MV-4-11 (cell line): ENCODE data around the gene RAB33B.
A peak's percentile ranks its signal among the peaks of the same experiment; 100 is the strongest.
"Not testable (repeated sequence)": the region's sequence is repeated elsewhere in the genome, so short reads cannot be mapped to it uniquely, and the experiment has no call there.

Source experiments
- DNase-seq: peaks from one replicate; lab custom pipeline; 2025; lab: John Stamatoyannopoulos, UW

RAB33B gene

DNA sequence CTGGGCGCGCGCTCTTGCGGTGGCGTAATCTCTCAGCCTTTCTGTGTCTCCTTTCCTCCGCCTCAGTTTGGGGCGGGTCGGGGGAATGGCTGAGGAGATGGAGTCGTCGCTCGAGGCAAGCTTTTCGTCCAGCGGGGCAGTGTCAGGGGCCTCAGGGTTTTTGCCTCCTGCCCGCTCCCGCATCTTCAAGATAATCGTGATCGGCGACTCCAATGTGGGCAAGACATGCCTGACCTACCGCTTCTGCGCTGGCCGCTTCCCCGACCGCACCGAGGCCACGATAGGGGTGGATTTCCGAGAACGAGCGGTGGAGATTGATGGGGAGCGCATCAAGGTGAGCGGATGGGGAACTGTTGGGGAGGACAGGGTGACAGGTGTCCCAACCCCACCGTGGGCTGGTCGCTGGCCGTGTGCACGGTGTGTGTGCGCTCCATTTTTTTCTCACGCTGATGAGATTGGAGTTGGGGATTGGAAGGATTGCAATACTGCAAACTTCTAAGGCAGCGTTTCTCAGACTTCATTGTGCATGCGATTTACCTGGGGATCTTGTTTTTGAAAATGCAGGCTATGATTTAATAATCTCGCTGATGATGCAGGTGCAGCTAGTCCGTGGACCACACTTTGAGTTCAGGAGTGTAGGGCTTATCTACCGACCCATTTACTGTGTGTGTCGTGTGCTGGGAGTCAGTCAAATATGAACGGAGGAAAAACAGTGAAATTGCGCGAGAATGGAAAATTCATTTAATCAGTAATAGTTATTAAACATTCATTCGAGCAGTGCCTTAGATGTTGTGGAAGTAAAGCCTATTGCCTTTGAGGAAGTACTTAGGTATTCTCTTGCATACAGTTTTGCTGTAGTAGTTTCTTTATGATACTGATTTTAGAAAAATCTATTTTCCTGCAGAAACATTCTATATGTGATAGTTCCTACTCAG lies at the start of gene RAB33B:
Gene RAB33B (plus strand): TSS at position 11 of the 935 bp plus-strand sequence. CDS start 75 bp downstream, at position 86.
- DNase-seq = peak; percentile 10

DNA sequence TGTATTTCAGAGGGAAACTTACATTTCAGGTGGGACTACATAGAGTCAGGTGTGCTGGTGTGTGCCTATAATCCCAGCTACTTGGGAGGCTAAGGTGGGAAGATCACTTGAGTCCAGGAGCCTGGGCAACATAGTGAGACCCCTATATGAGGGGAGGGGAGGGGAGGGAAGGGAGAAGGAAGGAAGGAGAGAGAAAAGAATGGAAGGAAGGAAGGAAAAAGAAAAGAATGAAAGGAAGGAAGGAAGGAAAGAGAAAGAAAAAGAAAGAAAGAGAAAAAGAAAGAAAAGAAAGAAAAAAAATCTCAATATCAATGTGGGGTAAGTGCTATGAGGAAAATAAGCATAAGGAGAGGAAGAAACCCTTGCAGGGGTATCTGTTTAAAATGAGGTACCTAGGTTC lies 43.6 kb upstream of the RAB33B start:
- DNase-seq = no peak

DNA sequence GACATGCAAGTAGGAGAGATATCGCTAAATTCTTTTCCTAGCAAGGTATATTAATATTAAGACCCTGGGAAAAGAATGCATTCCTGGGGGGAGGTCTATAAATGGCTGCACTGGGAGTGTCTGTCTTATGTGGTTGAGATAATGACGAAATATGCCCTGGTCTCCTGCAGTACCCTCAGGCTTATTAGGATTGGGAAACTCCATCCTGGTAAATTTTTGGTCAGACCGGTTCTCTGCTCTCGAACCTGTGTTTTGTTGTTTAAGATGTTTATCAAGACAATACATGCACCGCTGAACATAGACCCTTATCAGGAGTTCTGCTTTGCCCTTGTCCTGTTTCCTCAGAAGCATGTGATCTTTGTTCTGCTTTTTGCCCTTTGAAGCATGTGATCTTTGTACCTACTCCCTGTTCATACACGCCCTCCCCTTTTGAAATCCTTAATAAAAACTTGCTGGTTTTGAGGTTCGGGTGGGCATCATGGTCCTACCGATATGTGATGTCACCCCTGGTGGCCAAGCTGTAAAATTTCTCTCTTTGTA lies 39.2 kb upstream of the RAB33B start:
- DNase-seq = not testable (repeated sequence)

DNA sequence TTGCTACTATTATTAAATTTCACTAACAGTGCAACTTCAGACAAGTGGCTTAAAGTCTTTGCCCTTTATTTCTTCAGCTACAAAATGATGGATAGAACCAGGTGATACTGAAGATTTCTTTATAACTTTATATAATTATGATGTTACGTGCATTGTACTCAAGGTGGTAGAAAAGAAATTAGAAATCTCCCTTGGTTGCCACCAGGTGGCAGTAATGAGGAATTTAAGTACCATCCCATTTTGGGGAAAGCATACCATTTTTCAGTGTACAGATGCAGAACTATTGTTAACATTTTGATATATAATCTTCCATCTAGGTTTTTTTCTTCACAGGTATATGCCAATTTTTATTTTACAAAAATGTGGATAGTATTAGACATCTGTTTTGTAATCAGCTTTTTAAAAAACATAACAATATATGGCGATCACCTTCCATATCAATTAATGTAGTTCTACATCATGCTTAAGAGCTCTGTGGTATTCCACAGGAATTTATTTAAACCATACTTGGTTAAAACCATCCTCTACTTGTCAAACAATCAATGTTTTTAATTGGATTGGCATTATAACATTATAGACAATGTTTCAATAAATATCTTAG lies 37.7 kb upstream of the RAB33B start:
- peak; percentile 36 for DNase-seq

DNA sequence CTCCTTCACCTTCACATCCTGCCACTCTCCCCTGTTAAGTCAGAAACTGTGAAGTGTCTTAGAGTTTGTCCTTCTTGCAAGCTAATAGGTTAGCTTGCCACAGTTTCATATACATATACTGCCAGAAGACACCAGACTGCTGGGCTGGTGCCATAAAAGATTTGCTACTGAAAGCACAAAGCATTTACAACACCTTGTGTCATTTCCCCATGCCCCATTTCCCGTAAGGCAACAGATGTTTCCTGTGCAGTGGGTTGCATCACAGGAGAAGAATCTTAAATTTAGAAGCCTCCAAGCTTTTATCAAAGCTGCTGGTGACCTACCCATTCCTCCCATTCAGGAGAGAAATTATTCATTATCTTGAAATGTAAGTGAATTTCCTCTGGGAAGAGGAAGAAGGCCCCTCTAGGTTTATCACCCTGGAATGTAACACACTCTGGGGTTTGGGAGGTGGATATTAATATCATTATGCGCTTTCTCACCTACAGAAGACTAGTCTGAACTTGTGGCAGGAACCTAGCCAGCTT lies 34.5 kb upstream of the RAB33B start:
- peak; percentile 94 for DNase-seq

DNA sequence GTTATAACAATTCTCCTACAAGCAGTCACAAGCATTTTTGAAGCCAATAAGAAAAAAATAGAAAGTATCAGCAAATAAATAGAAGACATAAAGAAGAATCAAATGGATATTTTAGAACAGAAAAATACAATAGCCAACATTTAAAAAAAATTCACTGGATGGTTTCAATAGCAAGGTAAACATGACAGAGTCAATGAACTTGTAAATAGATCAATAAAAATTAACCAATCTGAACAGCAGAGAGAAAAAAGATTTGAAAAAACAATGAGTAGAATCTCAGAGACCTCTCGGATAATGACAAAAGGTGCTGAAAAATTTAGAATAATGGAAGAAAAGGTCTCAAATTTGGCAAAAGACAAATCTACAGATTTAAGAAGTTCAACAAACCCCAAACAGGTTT lies 33.3 kb upstream of the RAB33B start:
- DNase-seq = no peak

DNA sequence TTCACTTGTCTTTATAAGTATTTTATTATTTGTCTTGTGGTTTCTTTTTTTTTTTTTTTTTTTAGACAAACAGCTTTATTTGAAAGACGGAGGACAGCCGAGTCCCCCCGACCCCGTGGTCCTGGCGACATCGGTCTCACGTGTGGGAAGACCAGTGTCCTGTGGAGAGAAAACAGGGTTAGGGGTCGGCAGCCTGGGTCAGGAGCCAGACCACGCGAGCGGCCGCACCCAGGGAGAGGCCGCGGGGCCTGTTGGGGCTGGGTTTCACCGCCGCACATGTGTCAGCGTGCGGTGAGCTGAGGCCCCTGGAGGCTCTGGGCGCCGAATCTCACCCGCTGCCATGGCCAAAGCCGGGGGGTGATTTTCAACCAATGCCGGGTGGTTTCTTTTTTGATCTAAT lies 17.8 kb upstream of the RAB33B start:
- no peak for DNase-seq

DNA sequence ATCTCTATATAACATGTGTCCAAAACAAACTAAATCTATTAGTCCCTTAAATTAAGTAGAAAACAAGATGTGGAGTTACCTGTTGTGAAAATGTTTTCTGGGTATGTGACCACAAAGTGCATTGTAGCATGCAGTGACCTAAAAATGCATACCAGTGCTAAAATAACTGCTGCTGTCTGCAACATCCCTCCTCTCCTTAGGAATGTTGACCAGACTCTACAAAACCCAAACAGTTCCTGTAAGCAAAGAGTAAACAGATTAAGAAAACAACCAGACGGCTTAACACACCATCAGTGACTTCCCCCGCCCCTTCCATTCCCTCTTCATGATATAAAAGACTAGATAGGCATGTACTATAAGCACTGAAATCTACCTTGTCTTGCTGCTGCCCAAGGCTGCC lies 15.8 kb upstream of the RAB33B start:
- no peak for DNase-seq

DNA sequence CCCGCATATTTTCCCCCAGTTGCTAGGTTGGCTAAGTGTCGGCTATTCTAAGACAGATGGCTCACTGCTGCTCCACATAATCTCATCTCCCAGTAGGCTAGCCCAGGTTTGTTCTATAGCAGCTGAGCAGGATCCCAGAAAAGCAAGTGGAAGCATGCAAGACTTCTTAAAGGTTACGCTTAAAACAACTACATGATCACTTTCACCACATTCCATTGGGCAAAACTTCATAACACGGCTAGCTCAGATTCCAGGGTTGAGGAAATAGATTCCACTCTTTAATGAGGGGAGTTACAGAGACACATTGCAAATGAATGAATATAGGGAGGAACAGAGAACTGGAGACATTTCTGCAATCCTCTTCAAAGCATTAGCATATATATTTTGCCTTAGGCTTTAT lies 12.9 kb upstream of the RAB33B start:
- no peak for DNase-seq

DNA sequence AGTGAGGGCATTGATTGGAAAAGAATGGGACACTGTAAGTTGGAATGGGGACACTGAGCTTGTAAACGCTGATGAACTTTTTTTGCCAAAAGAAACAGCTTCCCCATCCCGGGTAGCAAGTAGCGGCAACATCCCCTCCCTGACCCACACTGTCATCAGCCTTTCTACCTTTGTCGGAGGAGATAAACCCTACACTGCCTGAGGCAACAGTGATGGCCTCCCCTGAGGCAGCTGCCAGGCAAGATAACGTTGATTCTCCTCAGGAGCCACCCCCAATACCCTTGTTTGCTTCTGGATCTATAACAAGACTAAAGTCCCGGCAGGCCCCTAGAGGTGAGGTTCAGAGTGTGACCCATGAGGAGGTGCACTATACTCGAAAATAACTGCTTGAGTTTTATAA lies 10.3 kb upstream of the RAB33B start:
- no peak for DNase-seq

DNA sequence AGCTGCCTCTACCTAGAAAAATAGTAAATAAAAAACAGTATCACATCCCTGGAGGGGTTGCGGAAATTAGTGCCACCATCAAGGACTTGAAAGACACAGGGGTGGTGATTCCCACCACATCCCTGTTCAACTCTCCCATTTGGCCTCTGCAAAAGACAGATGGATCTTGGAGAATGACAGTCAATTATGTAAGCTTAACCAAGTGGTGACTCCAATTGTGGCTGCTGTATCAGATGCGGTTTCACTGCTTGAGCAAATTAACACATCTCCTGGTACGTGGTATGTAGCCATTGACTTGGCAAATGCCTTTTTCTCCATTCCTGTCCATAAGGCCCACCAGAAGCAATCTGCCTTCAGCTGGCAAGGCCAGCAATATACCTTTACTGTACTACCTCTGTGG lies 9.0 kb upstream of the RAB33B start:
- not testable (repeated sequence) for DNase-seq

DNA sequence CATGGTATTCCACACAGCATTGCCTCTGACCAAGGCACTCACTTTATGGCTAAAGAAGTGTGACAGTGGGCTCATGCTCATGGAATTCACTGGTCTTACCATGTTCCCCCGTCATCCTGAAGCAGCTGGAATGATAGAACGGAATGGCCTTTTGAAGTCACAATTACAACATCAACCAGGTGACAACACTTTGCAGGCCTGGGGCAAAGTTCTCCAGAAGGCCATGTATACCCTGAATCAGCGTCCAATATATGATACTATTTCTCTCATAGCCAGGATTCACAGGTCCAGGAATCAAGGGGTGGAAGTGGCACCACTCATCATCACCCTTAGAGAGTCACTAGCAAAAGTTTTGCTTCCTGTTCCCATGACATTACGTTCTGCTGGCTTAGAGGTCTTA lies 6.8 kb upstream of the RAB33B start:
- peak; percentile 72 for DNase-seq

DNA sequence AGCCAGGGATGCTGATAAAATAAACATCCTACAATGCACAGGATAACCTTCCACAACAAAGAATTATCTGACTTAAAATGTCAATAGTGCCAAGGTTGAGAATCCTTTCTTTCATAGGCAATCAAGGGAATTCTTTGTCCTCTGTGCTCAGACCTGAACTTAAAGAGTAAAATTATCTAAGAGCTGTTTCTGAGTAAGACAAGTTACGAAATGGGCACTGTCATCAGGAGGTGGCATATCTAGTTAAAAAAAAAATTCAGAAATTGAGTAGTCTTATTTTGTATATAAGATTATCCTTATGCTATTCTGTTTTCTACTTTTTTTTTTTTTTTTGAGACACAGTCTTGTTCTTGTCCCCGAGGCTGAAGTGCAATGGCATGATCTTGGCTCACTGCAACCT lies 3.3 kb upstream of the RAB33B start:
- DNase-seq = peak; percentile 6

DNA sequence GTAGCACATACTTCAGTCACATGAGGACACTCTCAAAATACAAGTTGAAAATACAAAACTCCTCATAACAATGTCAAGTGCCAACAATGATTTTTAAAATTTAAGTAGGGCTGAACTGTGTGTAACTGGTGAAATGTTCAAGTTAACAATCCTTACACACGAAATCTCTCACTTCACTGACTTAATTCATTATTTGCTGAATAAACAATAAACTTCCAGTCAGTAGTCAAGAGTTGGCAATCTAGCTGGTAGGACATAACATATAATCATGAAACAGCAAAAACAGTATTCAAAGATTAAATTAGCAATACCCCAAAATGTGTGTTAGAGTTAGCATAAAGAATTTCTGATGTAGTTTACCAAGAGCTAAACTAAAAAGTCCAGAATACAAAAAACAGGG lies 1.9 kb upstream of the RAB33B start:
- no peak for DNase-seq

DNA sequence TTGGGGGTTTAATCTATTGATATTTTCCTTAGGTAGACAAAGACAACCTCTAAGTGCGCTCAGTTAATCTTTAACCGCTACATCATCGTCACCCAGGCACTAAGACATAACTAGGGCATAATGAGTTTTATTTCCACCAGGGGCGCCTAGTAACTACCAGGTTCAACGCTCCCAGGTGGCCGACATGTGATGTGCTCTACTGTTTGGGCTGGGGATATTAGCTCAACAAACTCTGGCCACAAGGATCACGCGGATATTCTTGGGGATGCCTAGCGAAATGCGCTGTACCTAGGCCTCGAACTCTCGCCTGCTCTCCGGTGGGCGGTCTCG lies 915 bp upstream of the RAB33B start:
- peak; percentile 75 for DNase-seq

DNA sequence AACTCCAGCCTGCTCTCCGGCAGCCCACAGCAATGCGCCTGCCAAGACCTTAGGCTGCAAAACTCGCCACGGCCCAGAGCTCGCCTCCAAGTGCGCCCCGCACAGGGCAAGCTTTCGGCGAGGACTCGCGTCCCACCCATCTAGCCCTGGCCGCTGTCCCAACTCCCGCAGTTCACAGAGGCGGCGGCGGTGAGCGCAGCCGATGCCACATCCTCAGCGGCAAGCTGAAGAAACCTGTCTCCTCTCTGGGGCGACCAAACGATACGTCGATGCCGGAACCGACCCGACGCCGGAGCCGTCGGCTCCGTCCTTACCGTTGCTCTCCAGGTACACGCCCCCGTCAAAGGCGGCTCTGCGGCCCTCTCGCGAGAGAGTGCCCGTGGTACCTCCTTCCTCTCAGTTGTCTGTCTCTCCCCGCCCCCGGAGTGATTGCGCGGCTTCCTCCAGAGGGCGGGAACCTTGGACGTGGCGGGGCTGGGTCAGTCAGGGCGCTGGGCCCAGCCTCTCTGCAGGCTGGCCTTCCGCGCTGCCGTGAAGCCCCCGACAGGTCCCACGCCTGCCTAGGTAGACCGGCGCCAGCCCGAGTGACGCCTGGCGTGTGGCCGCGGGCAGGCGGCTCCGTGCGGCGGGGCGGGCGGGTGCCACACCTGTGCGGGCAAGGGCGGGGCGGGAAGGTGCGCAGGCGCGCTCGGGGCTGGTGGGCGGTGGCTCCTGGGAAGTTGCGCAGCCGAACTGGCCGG lies 380 bp upstream of the RAB33B start:
- DNase-seq = peak; percentile 95

DNA sequence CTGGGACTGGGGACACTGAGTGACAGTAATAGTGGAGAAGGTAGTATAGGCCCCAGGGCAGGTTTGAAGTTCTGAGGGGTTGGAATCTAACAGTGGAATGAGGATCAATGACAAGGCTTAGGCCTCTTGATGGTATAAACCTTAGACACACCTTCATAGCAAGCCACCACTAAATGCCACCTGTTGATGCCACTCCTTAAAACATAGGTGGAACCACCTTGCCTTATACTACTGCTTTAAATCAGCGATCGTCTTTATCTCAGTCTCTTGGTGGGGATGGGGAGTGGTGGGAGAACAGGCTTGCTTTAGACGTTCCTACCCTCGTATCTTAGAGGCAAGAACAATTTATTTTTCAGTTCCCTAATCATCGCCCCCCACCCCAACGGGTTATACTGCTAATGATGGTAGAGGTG lies 1.2 kb downstream of the RAB33B start:
- DNase-seq = no peak

DNA sequence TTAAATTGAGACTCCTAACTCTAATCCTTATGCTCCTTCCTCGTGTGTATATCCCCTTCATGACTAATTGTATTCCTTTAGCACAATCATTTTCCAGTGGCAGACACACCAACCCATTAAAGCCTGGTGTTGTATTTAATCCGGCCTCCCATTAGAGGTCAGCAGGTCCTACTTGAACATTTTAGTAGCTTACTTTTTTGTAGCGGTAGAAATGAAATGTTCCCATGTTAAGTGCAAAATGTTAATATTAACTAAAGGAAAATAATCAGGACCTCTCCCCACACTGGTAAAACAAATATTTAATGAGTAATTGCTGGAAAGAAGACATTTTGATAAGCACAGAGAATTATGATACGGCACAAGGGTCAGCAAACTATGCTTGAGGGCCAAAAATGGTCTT lies 3.4 kb downstream of the RAB33B start:
- no peak for DNase-seq

DNA sequence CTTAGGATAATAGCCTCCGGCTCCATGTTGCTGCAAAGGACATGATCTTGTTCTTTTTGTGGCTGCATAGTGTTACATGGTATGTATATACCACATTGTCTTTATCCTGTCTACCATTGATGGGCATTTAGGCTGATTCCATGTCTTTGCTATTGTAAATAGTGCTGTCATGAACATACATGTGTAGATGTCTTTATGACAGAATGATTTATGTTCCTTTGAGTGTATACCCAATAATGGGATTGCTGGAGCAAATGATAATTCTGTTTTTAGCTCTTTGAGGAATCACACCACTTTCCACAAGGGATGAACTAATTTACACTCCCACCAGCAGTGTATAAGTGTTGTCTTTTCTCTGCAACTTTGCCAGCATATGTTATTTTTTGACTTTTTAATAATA lies 4.6 kb downstream of the RAB33B start:
- DNase-seq = no peak

DNA sequence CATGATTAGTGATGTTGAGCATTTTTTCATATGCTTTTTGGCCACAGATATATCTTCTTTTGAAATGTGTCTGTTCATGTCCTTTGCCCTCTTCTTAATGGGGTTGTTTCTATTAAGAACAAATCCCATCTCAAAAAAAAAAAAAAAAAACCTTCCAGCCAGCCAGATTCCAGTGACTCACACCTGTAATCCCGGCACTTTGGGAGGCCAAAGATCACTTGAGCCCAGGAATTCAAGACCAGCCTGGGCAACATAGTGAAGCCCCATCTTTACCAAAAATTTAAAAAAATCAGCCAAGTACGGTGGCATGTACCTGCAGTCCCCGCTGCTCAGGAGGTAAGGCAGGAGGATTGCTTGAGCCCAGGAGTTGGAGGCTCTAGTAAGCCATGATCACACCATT lies 5.1 kb downstream of the RAB33B start:
- no peak for DNase-seq

DNA sequence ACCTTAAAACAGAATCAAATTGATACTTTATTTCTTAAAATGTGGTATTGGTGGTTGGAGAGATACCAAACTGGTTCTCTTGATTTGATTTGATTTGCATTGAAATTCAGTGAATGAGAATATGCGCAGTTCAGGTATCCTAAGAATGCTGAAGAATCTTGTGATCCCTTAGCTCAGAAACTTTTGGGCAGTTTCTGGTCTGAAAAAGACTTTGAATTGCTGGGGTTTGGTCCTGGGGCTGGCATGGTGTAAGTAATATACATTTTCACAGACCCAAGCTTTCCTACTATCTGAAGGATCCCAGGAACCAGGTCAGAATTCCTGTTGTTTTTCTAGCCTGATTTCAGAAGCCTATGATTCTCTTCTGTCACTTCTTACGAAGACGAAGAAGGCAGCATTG lies 6.6 kb downstream of the RAB33B start:
- DNase-seq = no peak

DNA sequence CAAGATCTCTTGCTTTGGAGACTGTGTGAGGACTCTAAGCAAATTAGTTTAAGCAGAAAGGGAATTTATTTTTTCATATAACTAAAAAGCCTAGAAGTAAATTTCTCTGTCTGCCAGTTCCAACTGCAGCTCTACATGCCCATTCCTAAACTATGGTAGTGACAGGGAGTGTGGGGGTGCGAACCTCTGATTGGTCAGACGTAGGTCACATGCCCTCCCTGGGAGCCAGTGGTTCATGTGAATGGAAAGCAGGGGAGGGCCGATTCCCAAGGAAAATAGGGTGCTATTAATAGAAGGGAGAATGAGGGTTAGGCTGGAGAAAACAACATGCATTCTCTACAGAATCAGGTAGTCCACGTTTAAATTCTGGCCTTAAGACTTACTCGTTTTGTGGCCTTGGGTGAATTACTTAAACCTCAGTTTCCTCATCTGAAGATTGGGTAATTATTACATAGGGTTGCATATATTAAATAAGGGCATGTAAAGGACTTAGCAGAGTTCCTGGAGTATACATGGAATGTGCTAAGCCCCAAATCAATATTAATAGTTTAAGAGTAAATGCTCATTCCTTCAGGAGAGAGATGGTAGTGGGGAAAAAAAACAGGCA lies 7.2 kb downstream of the RAB33B start:
- no peak for DNase-seq
